ENCODE data around the gene SGTA. TPM values are rescaled to one million over a fixed set of nuclear protein-coding genes. Genes with fewer than 3 reads are reported as not detected.

Gene SGTA
- total RNA-seq, 2 donors from 2014 or later, result 72.4 to 87.9 TPM

DNA sequence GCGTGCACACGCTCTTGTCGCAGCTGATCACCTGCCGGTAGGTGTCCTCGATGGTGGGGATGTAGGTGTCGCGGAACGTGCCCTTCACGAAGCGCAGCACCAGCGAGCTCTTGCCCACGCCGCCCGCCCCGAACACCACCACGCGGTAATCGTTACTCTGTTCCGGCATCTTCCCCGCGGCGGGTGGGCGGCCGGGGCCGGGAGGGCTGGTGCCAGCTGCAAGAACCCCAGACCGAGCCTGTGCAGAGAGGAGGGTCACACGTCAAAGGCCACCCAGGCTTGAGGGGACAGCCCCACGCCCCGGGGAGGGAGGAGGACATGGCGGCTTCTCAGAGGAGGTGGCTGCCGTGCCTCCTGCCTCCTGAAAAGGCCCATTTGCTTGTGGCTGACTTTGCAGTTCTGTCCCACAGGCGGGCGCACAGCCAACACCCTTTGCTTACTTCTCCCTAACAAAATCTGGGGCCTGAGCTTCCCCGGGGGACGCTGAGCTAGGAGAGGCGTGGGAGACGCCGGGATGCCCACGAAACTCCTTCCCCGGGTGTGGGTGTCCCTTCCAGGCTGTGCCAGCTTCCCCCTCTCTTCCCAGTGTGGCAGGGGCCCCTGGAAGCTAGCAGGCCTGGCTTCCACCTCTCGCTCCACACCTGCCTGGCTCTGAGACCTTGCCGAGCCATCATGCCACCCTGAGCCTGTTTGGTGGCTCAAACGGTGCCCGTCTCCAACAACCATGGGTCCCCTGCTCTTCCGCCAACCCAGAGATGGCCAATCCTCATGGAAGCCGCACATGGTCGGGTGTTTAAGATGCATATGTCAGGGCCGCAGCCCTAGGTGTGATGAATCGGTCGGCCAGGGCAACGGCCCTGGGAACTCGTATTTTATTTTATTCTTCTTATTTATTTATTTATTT lies 65.2 kb downstream of the SGTA start:
- whole genome bisulfite sequencing, result 87% methylated on average over 39 of the region's 52 CpGs
- no peak for DNase-seq (ENCODE audit: low spot score)
- peaks cover 7% of the 10 kb centered on the region for H3K4me1 ChIP-seq (replicated peaks)
- H3K27me3 ChIP-seq (replicated peaks; ENCODE audit: insufficient read depth), result no peaks in the 10 kb centered on the region
- H3K27ac ChIP-seq, result no peak overlapping the region
- H3K4me3 ChIP-seq, result no peak overlapping the region
- no peaks in the 10 kb centered on the region for H3K9me3 ChIP-seq
- H3K36me3 ChIP-seq, result no peaks in the 10 kb centered on the region
- TF ChIP-seq CTCF (IDR thresholded peaks at IDR 0.05) (no peak), POLR2AphosphoS5 (IDR thresholded peaks at IDR 0.05) (no peak), POLR2A (IDR thresholded peaks at IDR 0.05) (no peak)
- intact Hi-C loops (cut with DNase I), result no loop called here

DNA sequence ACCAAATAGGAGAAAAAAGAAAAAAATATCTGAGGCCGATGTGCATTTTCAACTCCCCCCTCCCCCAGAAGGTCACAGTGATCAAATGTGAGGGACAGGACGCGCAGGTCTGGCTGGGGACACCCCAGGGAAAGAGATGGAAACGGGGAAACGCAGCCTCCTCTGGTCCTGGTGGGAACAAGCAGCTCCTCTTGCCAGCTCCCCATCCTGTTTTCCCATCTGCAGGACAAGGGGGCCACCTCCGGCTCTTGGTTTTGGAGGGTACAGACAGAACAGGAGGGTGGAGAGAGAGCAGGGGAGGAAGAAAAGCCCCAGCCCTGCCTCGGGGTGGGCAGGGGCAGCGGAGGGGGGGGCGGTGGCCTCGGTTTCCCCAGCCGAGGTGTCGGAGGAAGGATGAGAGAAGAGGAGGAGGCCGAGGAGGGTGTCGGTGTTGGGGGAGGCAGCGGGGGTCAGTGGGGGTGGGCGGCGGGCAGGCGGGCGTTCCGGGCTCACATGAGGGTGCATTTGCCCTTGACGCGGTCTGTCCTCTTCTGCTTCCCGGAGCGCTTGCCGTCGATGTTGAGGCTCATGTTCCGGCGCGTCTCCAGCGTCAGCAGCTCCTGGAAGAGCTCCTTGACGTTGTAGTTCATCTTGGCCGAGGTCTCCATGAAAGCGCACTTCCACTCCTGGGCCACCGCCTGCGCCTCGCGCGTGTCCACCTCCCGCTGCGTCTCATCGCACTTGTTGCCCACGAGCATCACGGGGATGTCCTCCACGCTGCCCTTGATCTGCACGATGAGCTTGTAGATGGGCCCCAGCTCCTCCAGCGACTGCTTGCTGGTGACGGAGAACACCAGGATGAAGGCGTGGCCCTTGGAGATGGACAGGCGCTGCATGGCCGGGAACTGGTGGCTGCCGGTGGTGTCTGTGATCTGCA lies 66.1 kb downstream of the SGTA start:
- WGBS, result 90% methylated on average over 47 of the region's 51 CpGs

GRCh38 chr19:2716275-2716650 lies 66.8 kb downstream of the SGTA start:
- Histone ChIP-seq H3K27me3 (replicated peaks; ENCODE audit: insufficient read depth) (no peaks in the 10 kb centered on the region), H3K4me3 (no peak overlapping the region), H3K27ac (no peak overlapping the region), H3K36me3 (no peaks in the 10 kb centered on the region), H3K9me3 (no peaks in the 10 kb centered on the region), H3K4me1 (replicated peaks) (peaks cover 7% of the 10 kb centered on the region)
- 93% methylated on average over 19 of the region's 19 CpGs for WGBS
- no peak for DNase-seq (ENCODE audit: low spot score)
- TF ChIP-seq POLR2AphosphoS5 (IDR thresholded peaks at IDR 0.05), result no peak
- TF ChIP-seq POLR2A (IDR thresholded peaks at IDR 0.05), result no peak
- TF ChIP-seq CTCF (IDR thresholded peaks at IDR 0.05), result no peak
- intact Hi-C loops (cut with DNase I), result no loop called here

More for the DNA sequence above, 66.1 kb downstream of the SGTA start:
- Histone ChIP-seq H3K27ac (no peak overlapping the region), H3K4me1 (replicated peaks) (peaks cover 7% of the 10 kb centered on the region), H3K27me3 (replicated peaks; ENCODE audit: insufficient read depth) (no peaks in the 10 kb centered on the region), H3K9me3 (no peaks in the 10 kb centered on the region), H3K36me3 (no peaks in the 10 kb centered on the region), H3K4me3 (no peak overlapping the region)
- no peak for TF ChIP-seq POLR2AphosphoS5 (IDR thresholded peaks at IDR 0.05)
- TF ChIP-seq POLR2A (IDR thresholded peaks at IDR 0.05), result no peak
- TF ChIP-seq CTCF (IDR thresholded peaks at IDR 0.05), result no peak
- DNase-seq (ENCODE audit: low spot score), result no peak
- intact Hi-C loops (cut with DNase I), result no loop called here

GRCh38 chr19:2715470-2716274 lies 67.4 kb downstream of the SGTA start:
- WGBS, result 91% methylated on average over 12 of the region's 12 CpGs
- no peaks in the 10 kb centered on the region for H3K36me3 ChIP-seq
- H3K27me3 ChIP-seq (replicated peaks; ENCODE audit: insufficient read depth), result no peaks in the 10 kb centered on the region
- H3K4me1 ChIP-seq (replicated peaks), result peaks cover 6% of the 10 kb centered on the region
- H3K9me3 ChIP-seq, result no peaks in the 10 kb centered on the region
- H3K4me3 ChIP-seq, result no peak overlapping the region
- intact Hi-C loops (cut with DNase I), result no loop called here
- TF ChIP-seq POLR2A (IDR thresholded peaks at IDR 0.05) (no peak), CTCF (IDR thresholded peaks at IDR 0.05) (no peak), POLR2AphosphoS5 (IDR thresholded peaks at IDR 0.05) (no peak)
- no peak overlapping the region for H3K27ac ChIP-seq
- DNase-seq (ENCODE audit: low spot score), result no peak

Data from prostate gland (tissue), 2 donors.